ENCODE data around the gene E4F1.

DNA sequence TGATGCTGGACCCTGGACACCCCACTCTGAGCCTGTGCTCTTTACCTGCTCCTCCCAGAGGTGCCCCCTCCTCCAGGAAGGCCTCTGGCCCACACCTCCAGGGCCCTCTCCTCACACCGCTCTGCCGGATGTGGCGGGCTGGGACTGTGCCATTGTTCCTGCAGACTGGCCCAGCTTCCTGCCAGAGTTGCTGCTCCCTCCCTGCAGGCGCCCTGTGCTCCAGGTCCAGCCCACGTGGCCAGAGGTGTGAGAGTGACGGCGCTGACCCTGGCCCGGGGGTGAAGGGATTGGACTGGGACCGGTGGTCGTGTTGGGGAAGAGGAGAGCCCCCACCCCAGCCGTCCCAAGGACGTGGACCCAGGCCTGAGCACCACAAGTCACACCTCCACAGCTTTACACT lies 5.7 kb downstream of the E4F1 start:
- TF ChIP-seq, protein P1, sequence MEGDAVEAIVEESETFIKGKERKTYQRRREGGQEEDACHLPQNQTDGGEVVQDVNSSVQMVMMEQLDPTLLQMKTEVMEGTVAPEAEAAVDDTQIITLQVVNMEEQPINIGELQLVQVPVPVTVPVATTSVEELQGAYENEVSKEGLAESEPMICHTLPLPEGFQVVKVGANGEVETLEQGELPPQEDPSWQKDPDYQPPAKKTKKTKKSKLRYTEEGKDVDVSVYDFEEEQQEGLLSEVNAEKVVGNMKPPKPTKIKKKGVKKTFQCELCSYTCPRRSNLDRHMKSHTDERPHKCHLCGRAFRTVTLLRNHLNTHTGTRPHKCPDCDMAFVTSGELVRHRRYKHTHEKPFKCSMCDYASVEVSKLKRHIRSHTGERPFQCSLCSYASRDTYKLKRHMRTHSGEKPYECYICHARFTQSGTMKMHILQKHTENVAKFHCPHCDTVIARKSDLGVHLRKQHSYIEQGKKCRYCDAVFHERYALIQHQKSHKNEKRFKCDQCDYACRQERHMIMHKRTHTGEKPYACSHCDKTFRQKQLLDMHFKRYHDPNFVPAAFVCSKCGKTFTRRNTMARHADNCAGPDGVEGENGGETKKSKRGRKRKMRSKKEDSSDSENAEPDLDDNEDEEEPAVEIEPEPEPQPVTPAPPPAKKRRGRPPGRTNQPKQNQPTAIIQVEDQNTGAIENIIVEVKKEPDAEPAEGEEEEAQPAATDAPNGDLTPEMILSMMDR (IDR thresholded peaks at IDR 0.05) = no peak
- TF ChIP-seq POLR2A (IDR thresholded peaks at IDR 0.05) = no peak
